ENCODE data around the gene TSPYL6. TPM values are rescaled to one million over a fixed set of nuclear protein-coding genes. Genes with fewer than 3 reads are reported as not detected.

Gene TSPYL6
- total and polyA plus RNA-seq, 2 of the 8 experiments (the other 6 are each of a cell fraction or from before 2014, with no cell fraction given): not detected

GRCh38 chr2:54275541-54275940 is 19.5 kb upstream of the TSPYL6 start:
- CTCF ChIA-PET (ENCODE audit: partially characterized antibody): interaction anchor here (1.1 to 1.4 kb wide), 3 partner anchors 13 to 21 kb away, joined by 3 to 4 read pairs (median 3); no protein-coding TSS in a partner anchor
- TF ChIP-seq SP1 (IDR thresholded peaks at IDR 0.05; ENCODE audit: low read depth, low read length) (no peak), SRF (IDR thresholded peaks at IDR 0.05; ENCODE audit: low read depth, low read length) (no peak), POU5F1 (IDR thresholded peaks at IDR 0.05; ENCODE audit: low read depth, low read length) (no peak), TEAD4 (IDR thresholded peaks at IDR 0.05; ENCODE audit: low read depth, low read length) (no peak), ATF3 (IDR thresholded peaks at IDR 0.05; ENCODE audit: insufficient read depth, low read depth, low read length) (no peak), SP4 (IDR thresholded peaks at IDR 0.05; ENCODE audit: low read length) (no peak), KDM5A (IDR thresholded peaks at IDR 0.05; ENCODE audit: low read length) (no peak), KDM1A (IDR thresholded peaks at IDR 0.05; ENCODE audit: borderline replicate concordance, low read length) (no peak), CHD2 (IDR thresholded peaks at IDR 0.05; ENCODE audit: low read length) (no peak), RXRA (IDR thresholded peaks at IDR 0.05; ENCODE audit: insufficient read depth, low read depth, low read length) (no peak), SIRT6 (IDR thresholded peaks at IDR 0.05; ENCODE audit: low read length) (no peak), MAFK (IDR thresholded peaks at IDR 0.05; ENCODE audit: low read depth, low read length) (no peak), EP300 (IDR thresholded peaks at IDR 0.05; ENCODE audit: borderline replicate concordance in 1 of 2, low read depth in 2 of 2, low read length in 2 of 2) (no peak), CREB1 (IDR thresholded peaks at IDR 0.05) (no peak)

More at GRCh38 chr2:54275541-54275940, 19.5 kb upstream of the TSPYL6 start:
- DNase-seq (ENCODE audit: low read depth in 1 of 2, low spot score in 2 of 2) (no peak), FAIRE-seq (no peak)
- H3K18ac ChIP-seq (ENCODE audit: extremely low read depth, low read length): no peak overlapping the region
- H3K4me3 ChIP-seq (ENCODE audit: extremely low read depth in 1 of 4, insufficient read depth in 2 of 4, low read depth in 3 of 4, low read length in 4 of 4): no peak overlapping the region
- H3K27ac ChIP-seq (ENCODE audit: low read depth, low read length): no peak overlapping the region
- H3K36me3 ChIP-seq (ENCODE audit: control insufficient read depth in 2 of 4, insufficient read depth in 4 of 4, low read length in 3 of 4): no peaks in the 10 kb centered on the region
- no peak overlapping the region for H4K5ac ChIP-seq (ENCODE audit: insufficient read length, low read depth, low read length)
- H3K4ac ChIP-seq (replicated peaks; ENCODE audit: insufficient read length, low read depth, low read length): no peak overlapping the region
- no peaks in the 10 kb centered on the region for H3K27me3 ChIP-seq (replicated peaks in 1 of 4; ENCODE audit: control insufficient read depth in 3 of 4, extremely low read depth in 1 of 4, insufficient read depth in 3 of 4, low read length in 3 of 4)
- H3K56ac ChIP-seq (replicated peaks; ENCODE audit: insufficient read length, low read depth, low read length): no peak overlapping the region
- no peak overlapping the region for H2BK120ac ChIP-seq (replicated peaks; ENCODE audit: low read depth, low read length)
- 0 out of 4 replicates have a peak, but pooled peaks cover 0 to 4% of the 10 kb centered on the region in 2 experiments for H3K9me3 ChIP-seq (ENCODE audit: insufficient read depth in 2 of 2, low read depth in 1 of 2, low read length in 1 of 2)
- no peak overlapping the region for H3K4me2 ChIP-seq (ENCODE audit: insufficient read depth in 1 of 2, low read depth in 2 of 2, low read length in 2 of 2)
- no peak overlapping the region for H3K9ac ChIP-seq (replicated peaks in 1 of 4; ENCODE audit: extremely low read depth in 1 of 4, low read depth in 3 of 4, low read length in 3 of 4)
- H4K8ac ChIP-seq (ENCODE audit: extremely low read depth, insufficient read depth, low read length): no peak overlapping the region
- 89% methylated on average over 2 of the region's 2 CpGs; no CpG with 5 or more reads in 1 of the 2 experiments for WGBS, 2 experiments (ENCODE audit: extremely low coverage in 1 of 2, insufficient coverage in 1 of 2, insufficient read length in 1 of 2, insufficient replicate concordance in 2 of 2, low coverage in 1 of 2, low lambda C conversion rate in 2 of 2, missing lambda C conversion rate in 1 of 2)
- POLR2A ChIA-PET (ENCODE audit: partially characterized antibody): no interaction called here
- H2BK5ac ChIP-seq (ENCODE audit: low read depth, low read length): no peak overlapping the region
- no peak overlapping the region for H3K23ac ChIP-seq (ENCODE audit: insufficient read length)
- H3K4me1 ChIP-seq (replicated peaks in 1 of 4; ENCODE audit: control insufficient read depth in 3 of 4, insufficient read depth in 4 of 4, low read length in 3 of 4): no peaks in the 10 kb centered on the region
- H2BK15ac ChIP-seq (ENCODE audit: low read length): no peak overlapping the region
- no peak overlapping the region for H3K14ac ChIP-seq (ENCODE audit: insufficient read length)
- H2AK5ac ChIP-seq (ENCODE audit: low read depth, low read length): no peak overlapping the region
- H2AFZ ChIP-seq (ENCODE audit: low read length): no peak overlapping the region
- no peaks in the 10 kb centered on the region for H4K20me1 ChIP-seq (replicated peaks in 1 of 2; ENCODE audit: control insufficient read depth in 1 of 2, insufficient read depth in 2 of 2, low read length in 2 of 2)
- H2BK20ac ChIP-seq (ENCODE audit: low read length): no peak overlapping the region
- H3K79me1 ChIP-seq (ENCODE audit: low read depth, low read length): no peaks in the 10 kb centered on the region
- H3K79me2 ChIP-seq (ENCODE audit: control insufficient read depth in 1 of 2, insufficient read depth in 2 of 2, low read length in 2 of 2): no peaks in the 10 kb centered on the region
- H3K23me2 ChIP-seq (ENCODE audit: low read depth, low read length): no peaks in the 10 kb centered on the region
- H2BK12ac ChIP-seq (ENCODE audit: low read depth, low read length): no peak overlapping the region
- no peak overlapping the region for H4K91ac ChIP-seq (replicated peaks; ENCODE audit: insufficient read length, low read length)

Data from H1 (cell line).